GM12878 (cell line): Measurements from ENCODE around the gene TNIP2. TPM values are rescaled to one million over a fixed set of nuclear protein-coding genes. Genes with fewer than 3 reads are reported as not detected.

Experiments
- ATF7 ChIP-seq: fragments of 450-650 bp; IDR thresholded peaks from 2 replicates; pipeline ENCODE4 v1.6.1; 2016; ENCODE audit warnings: low read depth, mild to moderate bottlenecking
- CEBPZ ChIP-seq: fragments of 150-350 bp; IDR thresholded peaks from 2 replicates; pipeline ENCODE4 v1.6.1; 2016; ENCODE audit warnings: low read depth, low read length
- CREM ChIP-seq: IDR thresholded peaks from 2 replicates; pipeline ENCODE4 v1.6.1; 2014; ENCODE audit warnings: antibody characterized with exemption, low read depth
- DPF2 ChIP-seq: fragments of 450-650 bp; IDR thresholded peaks from 2 replicates; pipeline ENCODE4 v1.6.1; 2017; ENCODE audit warnings: mild to moderate bottlenecking
- E2F8 ChIP-seq: fragments of 450-650 bp; IDR thresholded peaks from 2 replicates; pipeline ENCODE4 v1.6.1; 2018; ENCODE audit warnings: mild to moderate bottlenecking, low read depth, moderate library complexity; ENCODE audit not compliant: partially characterized antibody
- EP300 ChIP-seq, 2 experiments: fragments of 150-350 bp in 1 of 2; IDR thresholded peaks; 2 replicates each; pipeline ENCODE4 v1.6.1; 2011 to 2012; ENCODE audit warnings: low read depth in 2 of 2, low read length in 2 of 2, borderline replicate concordance in 1 of 2, improper control_type of control experiment in 1 of 2, inconsistent platforms in 1 of 2; ENCODE audit not compliant: control insufficient read depth in 1 of 2
- HDAC6 ChIP-seq: fragments of 200-600 bp; sonication (generic); IDR thresholded peaks from one replicate; pipeline ENCODE4 v1.8.0; 2017; ENCODE audit warnings: antibody characterized with exemption; ENCODE audit not compliant: unreplicated experiment
- IKZF1 ChIP-seq: fragments of 450-650 bp; conservative IDR thresholded peaks from 2 replicates; pipeline ENCODE4 v1.6.1; 2017; ENCODE audit warnings: antibody characterized with exemption, mild to moderate bottlenecking
- IKZF2 ChIP-seq, 2 experiments: fragments of 450-650 bp; IDR thresholded peaks; 2 replicates each; pipeline ENCODE4 v1.6.1; 2017; ENCODE audit warnings: mild to moderate bottlenecking in 2 of 2, moderate library complexity in 2 of 2
- KAT2A ChIP-seq: conservative IDR thresholded peaks from 2 replicates; pipeline ENCODE4 v1.6.1; 2011; ENCODE audit warnings: low read depth, low read length; ENCODE audit not compliant: control insufficient read depth
- PAX8 ChIP-seq: fragments of 450-650 bp; IDR thresholded peaks from 2 replicates; pipeline ENCODE4 v1.6.1; 2017; ENCODE audit warnings: mild to moderate bottlenecking, moderate library complexity
- RB1 ChIP-seq: fragments of 450-650 bp; formaldehyde crosslinking; IDR thresholded peaks from 2 replicates; pipeline ENCODE4 v1.6.1; 2017; ENCODE audit warnings: mild to moderate bottlenecking, borderline replicate concordance
- SKIL ChIP-seq: fragments of 450-650 bp; IDR thresholded peaks from 2 replicates; pipeline ENCODE4 v1.6.1; 2017; ENCODE audit warnings: mild to moderate bottlenecking, low read depth, inconsistent platforms; ENCODE audit not compliant: poor library complexity, severe bottlenecking
- STAT3 ChIP-seq: IDR thresholded peaks from 2 replicates; pipeline ENCODE4 v1.6.1; 2011; ENCODE audit warnings: low read depth, low read length, improper control_type of control experiment
- TCF7 ChIP-seq: IDR thresholded peaks from 2 replicates; pipeline ENCODE4 v1.6.1; 2014; ENCODE audit warnings: antibody characterized with exemption, borderline replicate concordance
- ZNF687 ChIP-seq: fragments of 450-650 bp; IDR thresholded peaks from 2 replicates; pipeline ENCODE4 v1.6.1; 2017; ENCODE audit warnings: mild to moderate bottlenecking, moderate library complexity
- polyA plus RNA-seq, 11 experiments: library from polyadenylated mRNA; depleted of rRNA in 4 of 11; unstranded in 6 of 11; stranded (reverse) in 5 of 11; fragments of >200 nt; fragmentation: Nextera tagmentation in 4 of 11; fragmentation: Illumina TruSeq in 1 of 11; extraction: Ambion mirVana in 4 of 11; extraction: Trizol in 1 of 11; gene quantifications; 1 replicate in 1 of 11; 2 replicates in 10 of 11; pipeline versions ENCODE4 v1.2.1 to v1.2.3, GENCODE V29; 2011 to 2016; ENCODE audit warnings: inconsistent platforms in 2 of 11, missing spikeins in 2 of 11, low read depth in 1 of 11
- total RNA-seq, 4 experiments: library from RNA; depleted of rRNA in 3 of 4; stranded (reverse); fragments of >200 nt in 3 of 4; fragmentation: Illumina TruSeq in 1 of 4; extraction: Trizol in 1 of 4; gene quantifications; 2 replicates each; pipeline versions ENCODE4 v1.2.1 to v1.2.3, GENCODE V29; 2013 to 2021

TNIP2 gene
- total and polyA plus RNA-seq, 10 of the 15 experiments (the other 5 are each of a cell fraction or from before 2014, with no cell fraction given): 1.4 to 64.9 (median 45.5) TPM

- TF ChIP-seq SKIL (peak; percentile 98), TCF7 (no peak), PAX8 (no peak), HDAC6 (no peak), CEBPZ (no peak), STAT3 (peak; percentile 75; the same call in 1 of the 2 replicates), E2F8 (no peak), RB1 (no peak), KAT2A (no peak), IKZF1 (peak; percentile 93), CREM (peak; percentile 95), DPF2 (peak; percentile 77), IKZF2 (IDR thresholded peaks at IDR 0.05) (peak; percentile 83 to 88), ATF7 (peak; percentile 94), ZNF687 (peak; percentile 87; the same call in 1 of the 2 replicates), EP300 (IDR thresholded peaks at IDR 0.05; ENCODE audit: borderline replicate concordance in 1 of 2, control insufficient read depth in 1 of 2, low read depth in 2 of 2, low read length in 2 of 2) (peak; percentile 88 to 89; a peak in 2 of 4 replicates)
These were observed 31.3 kb upstream of the TNIP2 start (continued) for GRCh38 chr4:2787230-2788100.
